DMS153 treated with DMSO at 0.1 percent for 48 hours (cell line): ENCODE measurements around the gene RPP30.
"Not testable (repeated sequence)": the region's sequence is repeated elsewhere in the genome, so short reads cannot be mapped to it uniquely, and the experiment has no call there.

Source experiments
- DNase-seq: peaks from one replicate; lab custom pipeline; 2025; ENCODE audit not compliant: unreplicated experiment; lab: John Stamatoyannopoulos, UW

The RPP30 gene

DNA sequence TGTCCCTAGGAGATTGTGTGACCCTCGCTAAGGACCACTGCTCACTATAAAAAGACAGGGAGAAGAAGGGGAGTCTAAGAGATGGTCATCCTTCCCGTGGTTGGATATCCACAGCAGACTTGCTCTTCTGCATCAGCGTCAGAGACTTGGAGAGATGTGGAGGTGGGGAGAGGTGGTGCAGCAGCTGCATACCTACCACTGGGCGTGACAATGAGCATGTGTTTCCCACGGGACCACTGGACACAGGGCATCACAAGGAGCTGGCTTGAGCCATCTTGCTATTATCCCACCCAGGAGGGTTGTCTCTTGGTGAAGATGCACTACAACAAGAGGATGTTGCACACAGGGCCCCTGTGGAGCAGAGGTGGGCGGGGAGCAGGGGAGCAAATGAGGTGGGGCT is 67.9 kb downstream of the RPP30 start:
- no peak for DNase-seq

DNA sequence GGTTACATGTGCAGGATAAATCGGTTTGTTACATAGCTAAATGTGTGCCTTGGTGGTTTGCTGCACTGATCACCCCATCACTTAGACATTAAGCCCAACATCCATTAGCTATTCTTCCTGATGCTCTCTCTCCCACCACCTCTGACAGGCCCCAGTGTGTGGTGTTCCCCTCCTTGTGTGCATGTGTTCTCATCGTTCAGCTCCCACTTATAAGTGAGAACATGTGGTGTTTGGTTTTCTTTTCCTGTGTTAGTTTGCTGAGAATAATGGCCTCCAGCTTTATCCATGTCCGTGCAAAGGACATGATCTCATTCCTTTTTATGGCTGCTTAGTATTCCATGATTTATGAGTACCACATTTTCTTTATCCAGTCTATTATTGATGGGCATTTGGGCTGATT is 71.2 kb downstream of the RPP30 start:
- not testable (repeated sequence) for DNase-seq

DNA sequence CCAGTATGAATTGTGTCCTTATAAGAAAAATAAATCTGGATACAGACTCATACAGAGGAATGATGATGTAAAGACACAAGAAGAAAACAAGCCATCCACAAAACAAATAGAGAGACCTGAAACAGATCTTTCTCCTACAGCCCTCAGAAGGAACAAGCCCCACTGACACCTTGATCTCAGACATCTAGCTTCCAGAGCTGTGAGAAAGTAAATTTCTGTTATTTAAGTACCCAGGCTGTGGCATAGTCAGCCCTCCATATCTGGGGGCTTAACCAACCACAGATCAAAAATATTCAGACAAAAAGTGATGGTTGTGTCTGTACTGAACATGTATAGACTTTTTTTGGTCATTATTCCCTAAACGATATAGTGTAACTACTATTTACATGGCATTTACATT is 73.0 kb downstream of the RPP30 start:
- no peak for DNase-seq

DNA sequence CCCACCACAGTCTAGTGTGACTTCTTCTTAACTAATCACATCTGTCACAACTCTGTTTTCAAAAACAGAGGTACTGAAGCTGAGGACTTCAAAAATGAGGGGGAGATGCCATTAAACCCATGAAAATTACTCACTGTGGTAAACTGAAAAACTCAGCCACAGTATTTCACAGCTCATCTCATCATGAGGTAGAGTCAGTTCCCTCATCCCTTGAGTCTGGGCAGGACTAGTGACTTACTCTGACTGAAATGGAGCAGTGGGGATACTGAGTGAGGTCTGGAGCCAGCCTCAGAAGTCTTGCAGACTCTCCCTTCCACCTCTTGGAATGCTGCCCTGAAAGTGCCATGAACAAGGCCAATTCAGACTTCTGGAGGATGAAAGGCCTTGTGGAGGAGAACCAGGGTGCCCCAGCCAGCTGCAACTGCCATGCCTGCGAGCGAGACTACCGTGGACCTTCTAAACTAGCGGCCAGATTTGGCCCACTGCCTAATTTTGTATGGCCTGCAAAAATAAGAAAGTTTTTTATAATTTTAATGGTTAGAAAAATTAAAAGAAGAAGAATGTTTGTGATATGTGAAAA is 73.8 kb downstream of the RPP30 start:
- DNase-seq: no peak

DNA sequence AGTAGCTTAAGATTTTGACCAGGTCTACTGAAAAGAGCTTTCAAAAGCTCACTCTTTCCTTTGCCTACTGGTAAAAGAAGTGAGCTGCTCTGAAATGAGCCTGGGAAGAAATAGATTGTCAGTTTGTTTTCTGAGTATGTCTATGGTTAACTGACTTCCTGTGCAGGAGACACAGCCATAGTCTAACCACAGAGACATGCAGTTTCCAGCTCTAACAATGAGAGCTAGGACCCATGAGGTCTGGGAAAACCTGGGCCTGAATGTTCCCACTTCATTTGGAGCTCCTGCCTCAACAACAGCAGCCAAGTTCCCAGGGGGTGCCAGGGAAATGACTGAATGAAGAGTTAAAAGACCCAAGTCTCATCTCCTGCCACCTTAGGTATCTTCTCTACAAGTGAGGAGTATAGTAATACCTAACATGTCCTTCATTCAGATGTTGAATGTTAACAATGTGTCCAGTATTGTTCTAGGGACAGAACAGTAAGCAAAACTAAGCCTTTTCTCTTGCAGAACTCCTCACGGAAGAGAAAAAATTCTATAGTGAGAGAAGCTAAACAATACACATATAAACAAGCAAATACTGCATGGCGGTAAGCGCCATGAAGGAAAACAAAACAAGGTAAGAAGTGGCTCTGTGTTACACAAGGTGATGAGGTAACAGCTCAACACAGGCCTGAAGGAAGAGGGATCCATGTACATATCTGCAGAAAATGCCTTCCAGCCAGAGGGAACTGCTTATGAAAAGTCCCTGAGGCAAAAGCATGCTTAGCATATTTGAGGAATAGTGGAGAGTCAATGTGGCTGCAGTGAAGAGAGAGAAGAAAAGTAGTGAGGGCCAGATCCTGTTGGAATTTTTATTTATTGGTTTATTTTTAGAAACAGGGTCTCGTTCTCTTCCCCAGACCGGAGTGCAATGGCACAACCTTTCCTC is 75.5 kb downstream of the RPP30 start:
- DNase-seq: no peak
